GM11168 (cell line): ENCODE results near the gene RPEL1.
"Not testable (repeated sequence)": the region's sequence is repeated elsewhere in the genome, so short reads cannot be mapped to it uniquely, and the experiment has no call there.

ENCODE experiments used
- in situ Hi-C: fragments of 300-500 bp; cut with MboI; formaldehyde crosslinking; loops from one replicate; pipeline ENCODE4 v1.12.0; 2022; ENCODE audit warnings: low sequenced_read_pairs; ENCODE audit not compliant: unreplicated experiment

The RPEL1 gene

GRCh38 chr10:103245587-103245986 lies at the start of gene RPEL1:
Gene RPEL1 (plus strand): TSS chr10:103245887. CDS start chr10:103245997, 110 bp downstream.
- in situ Hi-C loops, result loop anchor here (25.0 kb wide), 1 partner anchor 333 kb away; the partner anchor contains the start of gene CNNM2

GRCh38 chr10:103196516-103196915 lies 49.2 kb upstream of the RPEL1 start:
- in situ Hi-C loops, result no loop called here

DNA sequence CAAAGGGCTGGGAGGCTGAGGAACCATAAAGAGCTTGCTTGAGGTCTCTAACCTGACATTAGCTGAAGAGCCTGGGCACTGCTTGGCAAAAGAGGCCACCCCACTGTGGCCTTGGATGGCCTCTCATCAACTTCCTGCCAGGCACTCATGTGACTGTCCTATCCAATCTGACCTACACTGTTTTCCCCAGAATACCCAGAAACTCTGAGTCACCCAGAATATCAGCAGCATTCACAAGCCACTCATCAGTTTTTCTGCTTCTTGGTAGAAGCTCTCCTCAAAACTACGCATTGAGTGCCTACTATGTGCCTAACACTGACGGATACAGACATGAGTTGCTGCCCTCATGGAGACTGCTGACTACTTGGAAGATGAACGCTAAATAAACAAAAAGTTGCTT lies 48.5 kb upstream of the RPEL1 start:
- in situ Hi-C loops, result no loop called here

DNA sequence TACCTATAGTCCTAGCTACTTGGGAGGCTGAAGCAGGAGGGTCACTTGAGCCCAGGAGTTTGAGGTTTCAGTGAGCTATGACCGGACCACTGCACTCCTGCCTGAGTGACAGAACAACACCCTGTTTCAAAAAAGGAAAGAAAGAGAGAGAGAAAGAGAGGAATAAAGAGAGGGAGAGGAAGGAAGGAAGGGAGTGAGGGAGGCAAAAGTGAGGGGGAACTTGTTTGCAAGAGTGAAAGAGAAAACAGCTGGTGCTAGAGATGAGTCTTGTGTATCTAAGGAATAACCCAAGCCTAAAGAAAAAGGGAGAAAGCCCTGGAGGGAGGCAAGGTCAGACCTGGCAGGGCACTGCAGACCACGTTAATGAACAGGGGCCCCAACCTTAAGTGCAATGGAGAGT lies 47.8 kb upstream of the RPEL1 start:
- in situ Hi-C loops, result no loop called here

GRCh38 chr10:103198648-103199047 lies 47.0 kb upstream of the RPEL1 start:
- in situ Hi-C loops, result no loop called here

DNA sequence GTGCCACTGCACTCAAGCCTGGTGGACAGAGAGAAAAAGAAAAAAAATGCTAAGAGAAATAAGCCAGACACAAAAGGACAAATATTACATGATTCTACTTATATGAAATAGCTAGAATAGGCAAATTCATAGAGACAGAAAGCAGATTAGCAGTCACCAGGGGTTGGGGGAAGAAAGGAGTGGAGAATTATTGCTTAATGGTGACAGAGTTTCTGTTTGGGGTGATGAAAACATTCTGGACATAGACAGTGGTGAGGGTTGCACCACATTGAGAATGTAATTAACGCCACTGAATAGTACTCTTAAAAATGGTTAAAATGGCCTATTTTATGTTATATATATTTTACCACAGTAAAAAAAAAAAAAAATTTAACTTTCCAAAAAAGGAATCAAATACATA lies 46.2 kb upstream of the RPEL1 start:
- in situ Hi-C loops, result no loop called here

- in situ Hi-C loops, result no loop called here
Observed at GRCh38 chr10:103202319-103202718, 43.4 kb upstream of the RPEL1 start.

DNA sequence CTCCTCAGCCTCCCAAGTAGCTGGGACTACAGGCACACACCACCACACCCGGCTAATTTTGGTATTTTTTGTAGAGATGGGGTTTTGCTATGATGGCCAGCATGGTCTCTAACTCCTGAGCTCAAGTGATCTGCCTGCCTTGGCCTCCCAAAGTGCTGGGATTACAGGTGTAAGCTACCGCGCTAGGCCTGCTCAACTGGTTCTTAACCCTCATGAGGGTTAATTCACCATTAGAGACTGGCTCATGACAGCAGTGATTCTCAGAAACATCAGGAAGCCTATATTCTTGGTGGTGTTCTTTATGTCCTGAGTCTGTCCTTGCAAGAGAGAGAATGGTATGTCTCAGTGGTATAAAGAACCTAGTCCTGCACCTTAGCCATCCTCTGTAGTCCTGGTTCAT lies 42.2 kb upstream of the RPEL1 start:
- in situ Hi-C loops, result no loop called here

DNA sequence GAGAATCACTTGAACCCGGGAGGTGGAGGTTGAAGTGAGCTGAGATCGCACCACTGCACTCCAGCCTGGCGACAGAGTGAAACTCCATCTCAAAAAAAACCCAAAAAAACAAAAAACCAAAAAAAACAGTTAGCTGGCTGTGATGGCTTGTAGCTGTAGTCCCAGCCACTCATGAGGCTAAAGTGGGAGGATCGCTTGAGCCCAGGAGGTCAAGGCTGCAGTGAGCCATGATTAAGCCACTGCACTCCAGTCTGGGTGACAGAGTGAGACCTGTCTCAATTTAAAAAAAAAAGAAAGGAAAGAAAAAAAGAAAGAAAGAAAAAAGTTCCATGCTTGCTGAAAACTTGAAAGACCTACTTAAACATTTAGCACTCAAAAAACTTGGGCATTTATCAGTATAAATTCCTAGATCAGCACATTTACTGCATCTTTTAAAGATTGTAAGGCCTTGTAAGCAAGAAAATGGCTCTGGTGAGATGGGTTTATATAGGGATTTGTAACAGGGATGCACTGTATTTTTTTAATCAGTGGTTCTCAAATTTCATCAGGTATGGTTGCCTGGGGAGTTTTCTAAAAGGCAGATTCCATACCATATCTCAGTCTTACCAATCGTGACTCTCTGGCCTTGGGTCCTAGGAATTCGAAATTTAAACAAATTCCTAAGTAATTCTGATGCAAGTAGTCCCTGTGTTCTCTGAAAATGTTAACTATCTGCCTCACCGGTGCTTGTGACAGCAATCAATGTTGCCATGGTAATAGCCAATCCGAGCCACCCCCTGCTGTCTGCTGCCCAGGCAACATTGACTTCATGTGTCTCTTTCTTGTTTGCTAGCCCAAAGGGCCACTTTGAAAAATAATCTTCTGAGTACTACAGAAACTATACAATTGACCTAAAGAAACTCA lies 41.1 kb upstream of the RPEL1 start:
- in situ Hi-C loops, result no loop called here

- in situ Hi-C loops, result not testable (repeated sequence)
Observed at GRCh38 chr10:103205401-103205800, 40.3 kb upstream of the RPEL1 start.

DNA sequence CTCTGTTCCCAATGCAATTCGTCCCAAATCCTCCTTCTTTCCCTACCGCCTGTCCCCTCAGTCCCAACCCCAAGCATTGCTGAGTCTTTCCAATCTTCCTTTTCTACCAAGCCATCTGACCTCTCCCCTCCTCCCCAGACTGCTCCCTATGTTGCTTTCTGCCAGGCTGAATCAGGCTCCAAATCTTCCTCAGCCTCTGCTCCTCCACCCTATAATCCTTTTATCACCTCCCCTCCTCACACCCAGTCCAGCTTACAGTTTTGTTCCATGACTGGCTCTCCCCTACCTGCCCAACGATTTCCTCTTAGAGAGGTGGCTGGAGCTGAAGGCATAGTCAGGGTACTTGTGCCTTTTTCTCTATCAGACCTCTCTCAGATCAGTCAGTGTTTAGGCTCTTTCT lies 39.0 kb upstream of the RPEL1 start:
- in situ Hi-C loops, result not testable (repeated sequence)

GRCh38 chr10:103207141-103207540 lies 38.5 kb upstream of the RPEL1 start:
- in situ Hi-C loops, result no loop called here

- in situ Hi-C loops, result not testable (repeated sequence)
Observed at GRCh38 chr10:103207643-103208042, 38.0 kb upstream of the RPEL1 start.

DNA sequence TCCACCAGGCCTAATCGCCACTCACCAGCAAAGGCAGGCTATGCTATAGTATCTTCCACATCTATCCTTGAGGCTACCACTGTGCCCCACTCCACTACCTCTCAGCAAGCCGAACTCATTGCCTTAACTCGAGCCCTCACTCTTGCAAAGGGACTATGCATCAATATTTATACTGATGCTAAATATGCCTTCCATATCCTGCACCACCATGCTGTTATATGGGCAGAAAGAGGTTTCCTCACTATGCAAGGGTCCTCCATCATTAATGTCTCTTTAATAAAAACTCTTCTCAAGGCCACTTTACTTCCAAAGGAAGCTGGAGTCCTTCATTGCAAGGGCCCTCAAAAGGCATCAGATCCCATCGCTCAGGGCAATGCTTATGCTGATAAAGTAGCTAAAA lies 35.4 kb upstream of the RPEL1 start:
- in situ Hi-C loops, result not testable (repeated sequence)

DNA sequence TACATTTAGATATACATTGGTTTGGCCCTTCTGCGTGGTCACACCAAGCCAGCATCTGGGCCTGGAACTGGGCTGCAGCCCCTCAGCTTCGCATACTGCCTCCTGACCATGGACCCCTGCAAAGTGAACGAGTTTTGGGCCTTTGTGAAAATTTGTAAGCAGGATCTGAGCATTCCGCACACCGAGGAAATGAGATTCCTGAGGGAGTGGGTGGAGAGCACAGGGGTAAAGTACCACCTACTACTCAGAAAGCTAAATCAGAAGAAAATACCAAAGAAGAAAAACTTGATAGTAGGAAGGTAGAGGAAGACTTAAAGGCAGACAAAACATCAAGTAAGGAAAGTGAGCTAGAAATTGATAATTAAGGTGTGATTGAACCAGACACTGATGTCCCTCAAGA lies 30.1 kb upstream of the RPEL1 start:
- in situ Hi-C loops, result no loop called here

GRCh38 chr10:103216362-103216761 lies 29.3 kb upstream of the RPEL1 start:
- in situ Hi-C loops, result not testable (repeated sequence)

GRCh38 chr10:103224133-103224532 lies 21.6 kb upstream of the RPEL1 start:
- in situ Hi-C loops, result no loop called here

DNA sequence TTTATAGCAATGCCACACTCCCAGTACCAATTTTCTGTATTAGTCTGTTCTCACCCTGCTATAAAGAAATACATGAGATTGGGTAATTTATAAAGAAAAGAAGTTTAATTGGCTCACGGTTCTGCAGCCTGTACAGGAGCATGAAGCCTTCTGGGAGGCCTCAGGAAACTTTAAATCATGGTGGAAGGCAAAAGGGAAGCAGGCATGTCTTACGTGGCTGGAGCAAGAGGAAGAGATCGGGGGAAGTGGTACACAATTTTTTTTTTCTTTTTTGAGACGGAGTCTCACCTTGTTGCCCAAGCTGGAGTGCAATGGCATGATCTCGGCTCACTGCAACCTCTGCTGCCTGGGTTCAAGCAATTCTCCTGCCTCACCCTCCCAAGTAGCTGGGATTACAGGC lies 21.0 kb upstream of the RPEL1 start:
- in situ Hi-C loops, result loop anchor here (25.0 kb wide), 1 partner anchor 312 kb away; the partner anchor contains the start of gene CNNM2

DNA sequence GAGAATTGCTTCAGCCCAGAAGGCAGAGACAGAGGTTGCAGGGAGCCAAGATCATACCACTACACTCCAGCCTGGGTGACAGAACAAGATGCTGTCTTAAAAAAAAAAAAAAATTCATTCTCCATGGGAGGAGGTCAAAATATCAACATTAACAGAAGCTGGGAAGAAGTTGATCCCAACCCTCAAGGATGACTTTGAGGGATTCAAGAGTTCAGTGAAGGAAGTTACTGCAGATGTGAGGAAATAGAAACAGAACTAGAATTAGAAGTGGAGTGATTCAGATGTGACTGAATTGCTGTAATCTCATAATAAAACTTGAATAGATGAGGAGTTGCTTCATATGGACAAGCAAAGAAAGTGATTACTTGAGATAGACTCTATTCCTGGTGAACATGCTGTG lies 19.7 kb upstream of the RPEL1 start:
- in situ Hi-C loops, result loop anchor here (25.0 kb wide), 1 partner anchor 314 kb away; the partner anchor contains the start of gene CNNM2

DNA sequence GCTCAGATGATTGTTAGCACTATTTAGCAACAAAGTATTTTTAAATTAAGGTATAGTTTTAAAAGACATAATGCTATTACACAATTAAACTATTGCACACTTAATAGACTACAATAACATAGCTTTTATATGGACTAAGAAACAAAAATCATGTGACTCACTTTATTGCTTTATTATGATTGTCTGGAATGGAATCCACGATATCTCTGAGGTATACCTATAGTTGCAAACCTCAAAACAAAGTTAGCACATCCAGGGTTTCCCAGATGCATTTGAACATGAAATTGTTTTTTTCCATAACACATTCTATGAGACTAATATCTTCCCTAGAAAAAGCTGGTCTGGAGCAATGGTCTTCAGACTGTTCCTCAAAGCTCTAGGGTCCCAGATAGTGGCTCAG lies 18.3 kb upstream of the RPEL1 start:
- in situ Hi-C loops, result loop anchor here (25.0 kb wide), 1 partner anchor 315 kb away; the partner anchor contains the start of gene CNNM2

DNA sequence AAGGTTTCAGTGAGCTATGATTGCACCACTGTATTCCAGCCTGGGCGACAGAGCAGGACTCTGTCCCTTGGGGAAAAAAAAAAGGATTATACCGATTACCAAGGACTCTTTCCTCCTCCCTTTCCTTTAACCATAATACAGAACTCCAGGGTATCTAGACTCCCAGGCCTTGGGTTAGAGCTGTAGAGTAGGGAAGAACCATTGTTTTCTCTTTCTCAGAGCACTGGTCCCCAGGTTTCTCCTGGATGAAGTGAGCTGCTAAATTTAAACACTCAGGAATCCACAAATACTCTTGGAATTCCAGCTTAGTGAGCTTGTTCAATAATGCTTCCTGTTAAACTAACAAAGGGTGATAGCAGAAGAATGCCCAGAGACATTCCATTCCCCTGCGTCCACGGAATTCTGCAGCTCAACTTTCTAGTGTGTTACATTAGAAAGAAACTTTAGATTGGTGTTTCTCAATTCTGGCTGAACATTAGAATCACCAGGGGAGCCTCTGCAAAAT lies 14.6 kb upstream of the RPEL1 start:
- in situ Hi-C loops, result loop anchor here (10.0 to 25.0 kb wide), 2 partner anchors 136 to 319 kb away; partner anchors contain the start of gene CNNM2
